GM19468 (cell line): ENCODE data around the gene ETFDH.
"Not testable (repeated sequence)": the region's sequence is repeated elsewhere in the genome, so short reads cannot be mapped to it uniquely, and the experiment has no call there.

Experiments
- ATAC-seq: cut with Tn5 transposase; IDR thresholded peaks from one replicate; pipeline ENCODE4 v1.9.1; 2021; ENCODE audit warnings: mild to moderate bottlenecking, moderate library complexity, moderate number of reproducible peaks; ENCODE audit not compliant: unreplicated experiment; ENCODE audit errors: extremely low read depth

The ETFDH gene

DNA sequence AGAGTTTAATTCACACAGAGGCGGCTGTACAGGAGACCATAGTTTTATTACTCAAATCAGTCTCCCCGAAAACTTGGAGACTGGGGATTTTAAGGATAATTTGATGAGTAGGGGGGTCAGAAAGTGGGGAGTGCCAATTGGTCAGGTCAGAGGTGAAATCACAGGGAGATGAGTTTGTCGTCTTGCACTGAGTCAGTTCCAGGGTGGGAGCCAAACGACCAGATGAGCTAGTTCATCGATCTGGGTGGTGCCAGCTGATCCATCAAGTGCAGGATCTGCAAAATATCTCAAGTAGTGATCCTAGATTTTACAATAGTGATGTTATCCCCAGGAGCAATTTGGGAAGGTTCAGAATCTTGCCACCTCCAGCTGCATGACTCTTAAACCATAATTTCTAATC is 4.0 kb downstream of the ETFDH start:
- ATAC-seq = no peak

DNA sequence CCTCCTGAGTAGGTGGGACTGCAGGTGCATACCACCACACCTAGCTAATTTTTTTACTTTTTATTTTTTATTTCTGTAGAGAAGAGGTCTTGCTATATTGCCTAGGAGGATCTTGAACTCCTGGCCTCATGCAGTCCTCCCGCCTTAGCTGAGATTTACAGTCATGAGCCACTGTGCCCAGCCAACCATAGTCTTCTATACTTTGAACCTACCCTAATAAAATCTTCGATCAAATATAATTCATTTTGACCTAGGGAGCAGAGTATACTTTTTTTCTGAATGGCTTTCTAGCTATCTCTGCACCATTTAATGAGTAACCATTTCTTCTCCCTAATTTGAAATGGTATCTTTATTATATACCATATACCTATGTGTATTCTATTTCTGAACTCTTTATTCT is 6.7 kb downstream of the ETFDH start:
- ATAC-seq = no peak

DNA sequence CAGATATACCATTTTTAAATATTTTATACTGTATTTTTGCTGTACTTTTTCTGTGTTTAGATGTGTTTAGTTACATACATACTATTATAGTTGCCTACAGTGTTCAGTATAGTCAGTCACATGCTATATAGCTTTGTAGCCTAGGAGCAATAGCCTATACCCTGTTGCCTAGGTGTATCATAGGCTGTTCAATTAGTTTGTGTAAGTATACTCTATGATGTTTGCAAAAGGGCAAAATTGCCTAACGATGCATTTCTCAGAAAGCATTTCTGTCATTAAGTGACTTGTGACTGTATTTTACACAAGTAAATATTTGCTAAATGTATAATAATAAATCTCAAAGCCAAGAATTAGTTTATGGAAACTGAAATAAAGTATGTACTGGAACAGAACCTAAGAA is 9.5 kb downstream of the ETFDH start:
- ATAC-seq = no peak

DNA sequence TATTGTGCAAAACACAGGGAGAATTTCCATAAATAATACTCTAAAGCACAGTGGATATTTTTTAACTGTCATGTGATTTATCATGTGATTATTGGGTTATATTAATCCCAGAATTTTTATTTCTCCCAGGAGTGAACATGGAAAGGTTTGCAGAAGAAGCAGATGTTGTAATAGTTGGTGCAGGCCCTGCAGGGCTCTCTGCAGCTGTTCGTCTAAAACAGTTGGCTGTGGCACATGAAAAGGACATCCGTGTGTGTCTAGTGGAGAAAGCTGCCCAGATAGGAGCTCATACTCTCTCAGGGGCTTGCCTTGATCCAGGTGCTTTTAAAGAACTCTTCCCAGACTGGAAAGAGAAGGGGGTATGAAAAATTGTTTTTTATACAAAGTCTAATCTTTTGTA is 10.0 kb downstream of the ETFDH start:
- ATAC-seq = no peak

DNA sequence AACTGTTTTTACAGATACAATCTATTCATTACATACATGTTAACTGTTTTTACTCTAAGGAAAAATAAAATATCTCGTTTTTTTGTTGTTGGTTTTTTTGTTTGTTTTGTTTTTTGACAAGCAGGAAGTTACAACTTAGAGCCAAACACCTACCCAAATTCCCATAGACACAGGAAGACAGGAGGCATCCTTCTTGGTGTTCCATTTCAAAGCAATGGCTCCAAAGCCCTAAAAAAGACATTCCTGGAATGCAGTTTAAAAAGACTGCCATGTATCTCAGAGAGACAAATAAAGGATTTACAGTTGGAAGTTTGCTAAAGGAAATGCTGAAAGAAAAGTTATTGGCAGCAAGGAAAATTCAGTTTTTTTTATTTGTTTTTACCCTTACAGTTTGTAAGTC is 16.7 kb downstream of the ETFDH start:
- no peak for ATAC-seq

DNA sequence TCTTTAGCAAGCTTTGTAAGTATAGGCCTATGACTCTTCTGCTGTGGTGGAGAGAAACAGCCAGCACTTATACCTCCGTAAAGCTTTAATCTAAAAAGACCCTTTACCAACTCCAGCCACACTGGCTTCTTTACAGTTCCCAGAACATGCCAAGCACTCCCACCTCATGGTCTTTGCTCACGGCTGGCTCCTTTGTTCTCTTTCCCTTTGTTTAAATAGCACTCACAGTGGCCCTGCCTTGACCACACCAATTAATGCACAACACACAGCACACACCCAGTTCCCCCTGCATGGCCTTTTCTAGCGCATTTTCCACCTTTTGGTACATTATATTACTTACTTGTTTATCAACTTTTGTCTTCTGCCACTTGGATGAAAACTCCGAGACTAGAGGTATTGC is 32.2 kb downstream of the ETFDH start:
- no peak for ATAC-seq

DNA sequence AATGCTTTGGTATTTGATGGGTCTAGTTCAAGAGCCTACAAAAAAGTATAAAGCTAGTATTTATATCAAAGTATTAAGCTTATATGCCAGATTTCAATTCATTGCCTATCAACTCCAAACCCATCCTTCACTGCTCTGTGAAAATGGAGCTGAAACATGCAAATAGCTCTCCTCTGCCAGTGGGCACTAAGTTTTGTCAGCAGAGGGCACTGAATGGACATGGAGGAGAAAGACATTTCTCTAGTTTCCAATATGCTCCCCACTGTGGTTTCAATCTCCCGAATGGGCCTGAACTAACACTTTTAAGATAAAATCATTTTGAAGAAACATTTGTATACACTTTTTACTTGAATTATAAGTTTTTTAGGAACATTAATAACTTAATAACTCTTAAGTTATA is 38.7 kb downstream of the ETFDH start:
- ATAC-seq = no peak

DNA sequence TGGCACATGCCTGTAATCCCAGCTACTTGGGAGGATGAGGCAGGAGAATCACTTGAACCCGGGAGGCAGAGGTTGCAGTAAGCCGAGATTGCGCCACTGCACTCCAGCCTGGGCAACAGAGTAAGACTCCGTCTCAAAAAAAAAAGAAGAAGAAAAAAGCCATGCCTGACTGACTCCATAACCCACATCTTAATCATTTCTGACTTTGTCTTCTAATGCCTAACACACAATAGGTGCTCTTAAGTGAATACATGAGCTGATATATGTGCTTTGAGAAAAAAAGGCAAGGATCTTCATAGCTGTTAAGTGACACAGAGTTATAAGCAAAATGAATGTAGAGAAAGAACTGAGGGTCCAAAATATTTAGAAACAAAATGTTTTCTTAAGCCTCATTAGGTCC is 40.5 kb downstream of the ETFDH start:
- not testable (repeated sequence) for ATAC-seq

DNA sequence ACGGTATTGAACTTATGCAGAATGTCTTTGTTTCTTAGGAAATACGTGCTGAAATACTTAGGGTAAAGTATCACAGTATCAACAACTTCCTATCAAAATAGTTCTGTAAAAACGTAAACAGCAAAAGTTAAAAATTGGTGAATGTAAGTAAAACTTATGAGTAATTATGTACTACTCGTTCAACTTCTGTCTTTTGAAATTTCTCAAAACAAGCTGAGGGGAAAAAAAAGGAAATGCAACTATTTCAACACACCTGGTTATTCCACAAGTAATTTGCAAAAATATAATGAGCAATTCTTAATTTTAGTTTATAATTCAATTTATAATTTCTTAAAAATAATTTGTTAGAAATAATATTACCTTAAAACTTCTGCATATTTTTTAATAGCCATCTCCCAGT is 42.8 kb downstream of the ETFDH start:
- no peak for ATAC-seq

DNA sequence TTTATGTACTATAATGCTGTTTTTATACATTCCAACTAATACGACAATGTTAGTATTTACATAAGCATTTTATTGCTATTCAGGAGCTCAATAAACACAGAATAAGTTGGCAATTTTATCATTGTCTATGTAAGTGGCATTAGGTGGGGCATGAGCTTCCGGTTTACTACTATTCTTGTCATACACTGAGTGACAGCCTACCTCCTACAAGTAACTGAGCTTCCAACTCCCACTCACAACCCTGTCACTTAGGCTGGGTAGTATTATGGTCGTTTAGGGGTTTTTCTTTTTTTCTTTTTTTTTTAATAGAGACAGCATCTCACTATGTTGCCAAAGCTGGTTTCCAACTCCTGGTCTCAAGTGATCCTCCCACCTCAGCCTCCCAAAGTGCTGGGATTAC is 43.7 kb downstream of the ETFDH start:
- ATAC-seq = no peak

DNA sequence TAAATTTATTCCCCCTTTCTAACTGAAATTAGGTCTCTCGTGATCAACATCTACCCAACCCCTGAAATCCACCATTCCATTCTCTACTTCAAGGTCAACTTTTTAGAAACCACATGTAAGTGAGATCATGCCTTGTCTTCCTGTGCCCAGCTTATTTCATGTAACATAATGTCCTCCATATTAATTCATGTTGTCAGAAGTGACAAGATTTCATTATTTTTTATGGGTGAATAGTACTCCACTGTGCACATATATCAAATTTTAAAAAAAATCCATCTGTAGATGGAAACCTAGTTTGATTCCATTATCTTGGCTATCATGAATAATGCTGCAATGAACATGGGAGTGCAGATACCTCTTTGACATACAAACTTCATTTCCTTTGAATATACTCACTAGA is 49.6 kb downstream of the ETFDH start:
- no peak for ATAC-seq

DNA sequence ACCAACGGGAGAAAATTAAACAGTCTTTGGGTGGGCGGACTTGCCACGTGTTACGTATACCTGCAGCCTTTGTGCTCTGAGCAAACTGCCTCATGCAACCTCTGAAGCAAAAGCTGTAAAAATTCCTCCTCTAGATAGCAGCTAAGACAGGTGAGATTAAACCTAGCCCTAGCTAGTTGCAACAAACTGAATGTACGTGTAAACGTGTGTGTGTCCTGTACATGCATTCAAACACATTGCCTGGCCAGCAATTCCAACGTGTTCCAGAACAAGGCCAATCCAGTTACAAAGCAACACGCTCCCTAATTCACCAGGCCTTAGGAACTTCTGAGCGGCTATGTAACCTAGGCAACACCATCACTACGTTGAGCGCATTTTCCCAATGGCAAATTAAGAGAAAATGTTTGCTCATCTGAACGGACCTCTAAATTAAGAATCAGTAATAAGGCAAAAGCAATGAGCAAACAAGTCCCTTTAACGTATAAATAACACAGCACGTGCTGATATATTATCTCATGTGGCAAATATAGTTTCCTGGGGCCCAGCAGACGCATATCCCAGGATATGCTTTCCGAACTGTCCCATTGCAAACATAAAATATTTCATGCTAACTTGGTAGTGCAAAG is 50.3 kb downstream of the ETFDH start:
- ATAC-seq = no peak

DNA sequence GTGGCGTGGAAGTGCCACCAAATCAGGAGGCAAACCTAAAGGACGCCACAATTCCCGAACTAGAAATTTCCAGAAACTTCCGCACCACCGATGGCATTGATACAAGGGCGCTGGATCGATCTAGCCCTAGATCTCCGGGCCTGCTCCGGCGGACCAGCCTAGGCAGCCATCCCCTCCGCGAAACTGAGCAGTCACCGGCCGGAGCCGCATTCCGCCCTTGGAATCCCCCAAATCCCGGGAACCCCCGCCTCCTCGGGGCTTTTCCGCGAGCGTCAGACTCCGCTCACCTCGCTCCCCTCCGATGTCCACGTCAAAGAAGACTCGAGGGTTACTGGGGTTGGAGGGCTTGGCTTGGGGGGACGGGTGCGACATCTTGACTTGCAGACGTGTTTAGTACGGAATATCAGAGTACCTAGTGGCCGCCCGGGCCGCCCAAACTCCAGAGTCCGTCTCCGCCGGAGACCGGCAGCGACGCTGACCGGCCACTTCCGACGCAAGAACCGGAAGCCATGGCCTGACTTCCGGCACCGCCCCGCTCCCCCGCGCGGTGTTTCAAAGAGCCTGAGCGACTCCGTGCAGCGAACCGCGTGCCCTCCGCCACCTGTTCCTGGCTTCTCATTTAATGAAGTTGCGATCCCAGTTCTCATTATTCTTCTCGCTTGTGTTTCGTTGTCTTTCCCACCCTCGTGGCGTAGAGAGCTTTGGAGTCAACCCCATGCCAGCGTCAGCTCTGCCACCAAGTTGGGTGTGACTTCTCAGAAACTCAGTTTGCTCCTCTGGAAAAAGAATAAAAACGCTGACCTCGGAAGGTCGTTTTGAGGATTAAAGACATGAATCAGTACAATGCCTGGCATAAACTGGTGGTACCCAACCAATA is 51.1 kb downstream of the ETFDH start, which contains the start of gene PPID:
Gene PPID (minus strand): TSS at position 480 of the 877 bp plus-strand sequence. CDS start 108 bp downstream, at position 372.
- ATAC-seq = peak; percentile 95

DNA sequence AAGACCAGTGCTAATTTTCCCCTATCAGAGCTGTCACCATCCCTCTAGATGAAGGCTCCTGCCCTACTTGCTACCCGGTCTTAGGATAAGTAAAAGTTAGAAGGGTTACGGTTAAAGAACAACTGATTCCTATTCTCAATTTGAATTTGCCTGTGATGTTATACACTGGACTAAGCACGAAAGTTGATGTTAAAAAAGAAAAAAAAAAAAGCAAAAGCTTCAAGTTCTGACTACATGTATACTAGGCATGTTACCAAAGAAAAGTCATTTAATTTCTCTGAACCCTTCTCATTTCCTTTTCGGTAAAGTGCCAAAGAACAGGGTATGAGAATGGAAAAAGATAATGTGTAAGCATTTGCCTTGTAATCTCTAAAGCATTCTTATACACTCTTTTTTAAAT is 52.5 kb downstream of the ETFDH start:
- no peak for ATAC-seq

DNA sequence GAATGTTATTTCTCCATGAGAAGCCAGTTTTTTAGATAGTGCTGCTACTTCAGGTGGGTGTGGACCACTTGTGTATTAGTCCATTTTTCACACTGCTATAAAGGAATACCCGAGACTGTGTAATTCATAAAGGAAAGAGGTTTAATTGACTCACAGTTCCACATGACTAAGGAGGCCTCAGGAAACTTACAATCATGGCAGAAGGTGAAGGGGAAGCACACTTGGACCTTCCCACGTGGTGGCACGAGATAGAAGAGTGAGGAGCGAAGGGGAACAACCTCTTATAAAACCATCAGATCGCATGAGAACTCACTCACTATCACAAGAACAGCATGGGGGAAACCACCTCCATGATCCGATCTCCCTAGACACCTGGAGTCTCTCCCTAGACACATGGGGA is 54.5 kb downstream of the ETFDH start:
- no peak for ATAC-seq

DNA sequence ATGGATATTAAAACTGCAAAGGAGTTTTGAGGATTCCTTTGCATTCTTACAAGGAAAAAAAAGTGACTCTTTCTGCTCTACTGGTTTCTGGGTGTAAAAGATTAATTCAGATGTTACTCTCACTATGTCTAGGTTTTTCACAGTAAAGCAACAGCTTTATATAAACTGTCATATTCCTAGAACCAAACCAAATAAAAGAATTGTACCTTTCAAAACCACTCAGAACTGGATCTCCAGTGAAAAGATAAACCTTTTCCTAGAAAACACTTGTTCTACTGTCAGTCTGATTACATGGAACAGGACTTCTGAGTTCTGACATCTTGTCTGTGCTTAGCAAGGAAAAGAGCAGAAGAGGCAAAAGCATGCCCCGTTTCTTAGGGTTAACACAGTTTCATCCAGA is 56.1 kb downstream of the ETFDH start:
- no peak for ATAC-seq

DNA sequence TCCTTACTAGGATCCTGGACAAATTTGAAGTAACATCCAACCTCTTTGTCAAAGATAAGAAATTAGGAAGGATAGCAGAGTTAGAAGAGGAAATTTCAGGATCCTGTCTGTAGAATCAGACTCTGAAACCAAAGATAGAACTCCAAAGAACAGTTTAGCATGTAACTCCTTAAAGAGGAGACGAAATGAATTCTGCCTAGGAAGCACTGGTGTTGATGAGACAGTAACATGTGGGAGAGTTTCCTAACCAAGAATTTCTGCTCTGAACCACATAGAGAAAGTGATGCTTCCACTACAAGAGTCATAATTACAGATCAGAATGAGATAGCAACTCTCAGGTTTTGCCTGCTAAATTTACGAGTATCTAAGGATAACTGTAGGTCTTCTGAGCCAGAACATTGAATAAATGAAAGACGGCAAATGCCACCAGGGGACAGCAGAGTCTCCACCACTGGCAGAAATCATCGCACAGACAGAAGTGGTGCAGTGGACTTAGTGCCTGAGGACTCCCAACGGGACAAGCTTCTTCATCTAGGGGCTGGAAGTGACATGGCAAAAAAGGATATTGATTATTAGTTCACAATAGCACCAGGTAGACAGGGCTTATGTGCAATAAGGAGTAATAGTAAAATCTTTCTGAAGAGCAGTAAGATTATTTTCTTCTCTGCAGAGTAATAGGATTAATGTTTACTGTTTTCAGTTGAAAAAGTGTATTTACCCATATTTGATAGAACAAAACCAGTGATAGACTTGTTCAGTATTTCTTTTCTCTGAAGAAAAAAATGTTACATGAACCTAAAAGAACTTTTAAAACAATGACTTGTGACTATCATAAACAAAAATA is 57.8 kb downstream of the ETFDH start:
- ATAC-seq = peak; percentile 86

DNA sequence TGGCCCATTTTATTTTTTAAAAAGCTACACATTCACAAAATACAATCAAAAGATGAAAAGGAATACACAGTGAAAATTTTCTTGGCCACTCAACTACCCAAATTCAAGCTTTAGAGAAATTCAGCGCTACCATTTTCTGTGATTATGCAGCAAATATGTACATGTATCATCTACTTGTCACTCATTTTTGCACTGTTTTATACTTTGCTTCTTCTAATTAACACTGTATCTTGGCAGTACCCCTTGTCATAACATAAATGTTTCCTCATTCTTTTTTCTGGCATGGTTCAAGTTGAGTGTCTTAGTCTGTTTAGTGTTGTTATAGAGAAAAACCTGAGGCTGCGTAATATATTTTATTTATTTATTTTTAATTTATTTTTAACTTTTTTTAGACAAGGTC is 66.8 kb downstream of the ETFDH start:
- no peak for ATAC-seq

DNA sequence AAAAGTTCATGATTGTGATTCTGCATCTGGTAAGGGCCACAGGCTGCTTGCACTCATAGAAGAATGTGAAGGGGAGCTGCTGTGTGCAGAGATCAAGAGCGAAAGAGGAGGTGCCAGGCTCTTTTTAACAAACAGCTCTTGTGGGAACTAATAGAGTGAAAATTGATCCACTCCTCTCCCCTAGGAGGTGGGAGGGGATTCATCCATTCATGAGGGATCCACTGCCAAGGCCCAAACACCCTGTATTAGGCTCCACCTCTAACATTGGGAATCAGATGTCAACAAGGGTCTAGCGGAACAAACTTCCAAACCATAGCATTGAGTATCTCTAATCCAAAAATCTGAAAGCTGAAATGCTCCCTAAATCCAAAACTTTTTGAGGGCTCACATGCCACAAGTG is 67.5 kb downstream of the ETFDH start:
- ATAC-seq = no peak

DNA sequence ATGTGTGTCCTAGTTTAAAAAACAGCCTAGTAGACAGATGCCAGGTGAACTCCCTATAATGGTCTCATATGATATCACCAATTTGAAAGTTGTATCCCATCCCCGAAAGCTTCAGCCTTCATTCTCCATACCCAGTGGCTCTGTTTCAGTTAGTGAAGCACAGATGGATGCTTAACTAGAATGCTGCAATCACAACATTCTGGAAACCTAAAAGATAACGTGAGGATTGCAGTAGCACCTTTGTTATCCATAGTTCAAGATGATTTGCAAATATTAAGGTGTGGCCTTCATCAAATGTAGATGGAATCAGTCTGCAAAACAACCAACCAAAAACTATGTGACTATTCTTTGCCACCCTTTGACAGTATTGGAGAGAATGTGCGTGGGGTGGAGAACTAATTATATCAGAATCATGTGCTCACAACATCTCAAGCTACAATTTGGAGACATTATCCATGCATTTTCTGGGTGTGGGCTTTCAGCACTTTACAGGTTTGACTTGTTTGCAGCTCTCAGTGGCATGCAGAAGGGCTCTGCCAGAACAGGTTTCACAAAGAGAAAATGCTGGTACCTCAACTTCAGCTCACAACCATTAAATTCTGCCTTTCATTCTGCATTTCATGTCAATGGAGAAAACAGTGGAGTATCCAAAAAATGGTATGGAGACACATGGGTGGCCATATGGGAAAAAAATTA is 69.4 kb downstream of the ETFDH start:
- no peak for ATAC-seq
